ENCODE measurements around the gene CD109. TPM values are rescaled to one million over a fixed set of nuclear protein-coding genes. Genes with fewer than 3 reads are reported as not detected.
"Not testable (repeated sequence)": the region's sequence is repeated elsewhere in the genome, so short reads cannot be mapped to it uniquely, and the experiment has no call there.

CD109 gene
- total RNA-seq, 2 experiments from 2014 or later, result 10.8 to 11.3 TPM

DNA sequence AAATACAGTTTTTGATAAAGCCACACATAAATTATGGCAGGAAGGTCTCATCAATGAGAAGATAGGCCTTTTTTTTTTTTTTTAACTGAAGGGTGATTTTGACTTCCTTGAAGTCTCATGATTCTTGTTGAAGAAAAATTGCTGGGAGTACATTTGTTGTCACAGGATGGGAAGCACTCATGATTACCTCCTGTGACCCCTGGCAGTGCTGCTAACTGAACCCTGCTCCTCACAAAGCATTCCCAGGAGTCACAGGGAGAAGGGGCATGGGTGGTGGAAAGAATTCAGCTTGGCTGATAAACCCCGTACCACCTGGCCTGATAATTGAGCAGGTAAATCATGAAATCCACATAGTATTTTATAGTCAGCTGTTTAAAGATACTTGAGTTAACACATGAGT lies 86.9 kb downstream of the CD109 start:
- H3K36me3 Mint-ChIP-seq (ENCODE audit: low read depth), result peaks cover 11% of the 10 kb centered on the region
- no peak overlapping the region for H3K4me3 Mint-ChIP-seq
- H3K4me1 Mint-ChIP-seq, result no peaks in the 10 kb centered on the region
- no peak overlapping the region for H3K27ac Mint-ChIP-seq
- ChIA-PET CTCF (no interaction called here), POLR2A (no interaction called here)
- no peaks in the 10 kb centered on the region for H3K27me3 Mint-ChIP-seq
- H3K9me3 Mint-ChIP-seq, result no peaks in the 10 kb centered on the region
- DNase-seq, result no peak

- no peak overlapping the region for H3K27ac Mint-ChIP-seq
- H3K36me3 Mint-ChIP-seq (ENCODE audit: low read depth), result peaks cover 12% of the 10 kb centered on the region
- H3K27me3 Mint-ChIP-seq, result no peaks in the 10 kb centered on the region
- peaks cover 3% of the 10 kb centered on the region for H3K4me1 Mint-ChIP-seq
- ChIA-PET POLR2A (no interaction called here), CTCF (interaction anchor here (1.3 kb wide), 1 partner anchor 8 kb away, joined by 4 read pairs; no protein-coding TSS in a partner anchor)
- H3K4me3 Mint-ChIP-seq, result no peak overlapping the region
- DNase-seq, result no peak
- no peaks in the 10 kb centered on the region for H3K9me3 Mint-ChIP-seq
These were observed 88.9 kb downstream of the CD109 start for GRCh38 chr6:73784726-73785505.

DNA sequence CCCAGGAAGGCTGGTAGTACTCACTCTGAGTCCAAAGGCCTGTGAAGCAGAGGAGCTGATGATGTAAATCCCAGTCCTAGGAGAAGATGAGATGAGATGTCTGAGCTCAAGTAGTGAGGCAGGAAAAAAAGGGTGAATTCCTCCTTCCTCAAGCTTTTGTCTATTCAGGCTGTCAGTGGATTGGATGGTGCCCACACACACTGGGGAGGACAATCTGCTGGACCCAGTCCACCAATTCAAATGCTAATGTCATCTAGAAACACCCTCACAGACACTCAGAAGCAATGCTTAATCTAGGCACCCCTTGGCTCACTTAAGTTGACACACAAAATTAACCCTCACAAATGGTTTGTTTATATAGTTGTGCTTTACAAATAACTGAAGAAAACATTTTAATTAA lies 94.6 kb downstream of the CD109 start:
- no peak overlapping the region for H3K4me3 Mint-ChIP-seq
- ChIA-PET POLR2A (no interaction called here), CTCF (interaction anchor here (1.3 kb wide), 1 partner anchor 17 kb away, joined by 4 read pairs; no protein-coding TSS in a partner anchor)
- no peaks in the 10 kb centered on the region for H3K27me3 Mint-ChIP-seq
- no peaks in the 10 kb centered on the region for H3K9me3 Mint-ChIP-seq
- peaks cover 9% of the 10 kb centered on the region for H3K36me3 Mint-ChIP-seq (ENCODE audit: low read depth)
- no peak for DNase-seq
- peaks cover 3% of the 10 kb centered on the region for H3K4me1 Mint-ChIP-seq
- H3K27ac Mint-ChIP-seq, result no peak overlapping the region

- H3K4me3 Mint-ChIP-seq, result no peak overlapping the region
- H3K9me3 Mint-ChIP-seq, result no peaks in the 10 kb centered on the region
- peaks cover 9% of the 10 kb centered on the region for H3K36me3 Mint-ChIP-seq (ENCODE audit: low read depth)
- POLR2A ChIA-PET, result no interaction called here
- CTCF ChIA-PET, result interaction anchor here (1.3 kb wide), 1 partner anchor 16 kb away, joined by 4 read pairs; no protein-coding TSS in a partner anchor
- peaks cover 3% of the 10 kb centered on the region for H3K4me1 Mint-ChIP-seq
- no peak overlapping the region for H3K27ac Mint-ChIP-seq
- H3K27me3 Mint-ChIP-seq, result no peaks in the 10 kb centered on the region
- no peak for DNase-seq
These were observed 95.3 kb downstream of the CD109 start for GRCh38 chr6:73791336-73791735.

DNA sequence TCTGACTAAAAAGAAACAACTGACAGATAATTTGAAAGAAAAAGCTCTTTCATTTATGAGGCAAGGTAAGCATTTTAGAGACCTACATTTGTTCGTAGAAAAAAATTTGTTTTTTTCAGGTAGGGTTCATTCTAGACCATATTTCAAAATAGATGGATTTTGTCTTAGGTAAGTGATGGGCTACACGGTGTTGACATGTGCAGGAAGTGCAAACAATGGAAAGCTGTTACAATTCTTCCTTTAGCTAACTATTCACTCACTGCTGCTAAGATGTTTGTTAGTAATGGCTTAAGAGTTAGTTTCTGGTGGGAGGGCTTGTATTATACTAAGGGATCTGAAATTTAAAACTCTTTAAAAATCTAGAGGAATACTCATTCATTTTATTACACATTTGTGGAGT lies 96.7 kb downstream of the CD109 start:
- no peaks in the 10 kb centered on the region for H3K9me3 Mint-ChIP-seq
- ChIA-PET CTCF (interaction anchor here (1.6 kb wide), 1 partner anchor 8 kb away, joined by 4 read pairs; no protein-coding TSS in a partner anchor), POLR2A (no interaction called here)
- no peak overlapping the region for H3K27ac Mint-ChIP-seq
- peaks cover 3% of the 10 kb centered on the region for H3K4me1 Mint-ChIP-seq
- no peak overlapping the region for H3K4me3 Mint-ChIP-seq
- DNase-seq, result no peak
- peaks cover 5% of the 10 kb centered on the region for H3K36me3 Mint-ChIP-seq (ENCODE audit: low read depth)
- H3K27me3 Mint-ChIP-seq, result no peaks in the 10 kb centered on the region

DNA sequence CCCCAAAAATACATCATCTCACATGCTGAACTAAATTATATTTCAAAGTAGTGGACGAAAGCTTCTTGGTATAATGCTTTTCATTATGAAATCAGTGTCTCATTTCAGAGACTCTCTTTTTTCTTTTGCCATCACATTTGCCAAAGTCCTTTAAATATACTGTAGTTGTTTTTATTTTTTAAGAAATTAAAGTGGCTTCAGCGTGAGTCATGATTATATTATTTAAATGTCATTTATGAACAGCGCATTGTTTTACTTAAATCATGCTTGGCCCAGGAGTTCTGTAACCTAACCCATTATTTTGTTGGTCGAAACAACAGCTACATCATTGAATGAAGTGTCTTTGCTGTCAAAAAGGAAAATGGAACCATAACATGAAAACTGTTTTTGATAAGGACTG lies 100.9 kb downstream of the CD109 start:
- no peaks in the 10 kb centered on the region for H3K27me3 Mint-ChIP-seq
- POLR2A ChIA-PET, result no interaction called here
- H3K4me3 Mint-ChIP-seq, result no peak overlapping the region
- H3K27ac Mint-ChIP-seq, result no peak overlapping the region
- DNase-seq, result no peak
- H3K4me1 Mint-ChIP-seq, result no peaks in the 10 kb centered on the region
- H3K36me3 Mint-ChIP-seq (ENCODE audit: low read depth), result peaks cover 7% of the 10 kb centered on the region
- CTCF ChIA-PET, result interaction anchor here (0.8 to 1.5 kb wide), 2 partner anchors 49 to 108 kb away, joined by 3 read pairs; no protein-coding TSS in a partner anchor
- H3K9me3 Mint-ChIP-seq, result no peaks in the 10 kb centered on the region

GRCh38 chr6:73797861-73798260 lies 101.9 kb downstream of the CD109 start:
- Mint-ChIP-seq H3K4me1 (no peaks in the 10 kb centered on the region), H3K27me3 (no peaks in the 10 kb centered on the region), H3K27ac (no peak overlapping the region), H3K4me3 (no peak overlapping the region), H3K9me3 (no peaks in the 10 kb centered on the region), H3K36me3 (ENCODE audit: low read depth) (peaks cover 7% of the 10 kb centered on the region)
- ChIA-PET CTCF (interaction anchor here (0.6 kb wide), 1 partner anchor 13 kb away, joined by 3 read pairs; no protein-coding TSS in a partner anchor), POLR2A (no interaction called here)
- DNase-seq, result no peak

DNA sequence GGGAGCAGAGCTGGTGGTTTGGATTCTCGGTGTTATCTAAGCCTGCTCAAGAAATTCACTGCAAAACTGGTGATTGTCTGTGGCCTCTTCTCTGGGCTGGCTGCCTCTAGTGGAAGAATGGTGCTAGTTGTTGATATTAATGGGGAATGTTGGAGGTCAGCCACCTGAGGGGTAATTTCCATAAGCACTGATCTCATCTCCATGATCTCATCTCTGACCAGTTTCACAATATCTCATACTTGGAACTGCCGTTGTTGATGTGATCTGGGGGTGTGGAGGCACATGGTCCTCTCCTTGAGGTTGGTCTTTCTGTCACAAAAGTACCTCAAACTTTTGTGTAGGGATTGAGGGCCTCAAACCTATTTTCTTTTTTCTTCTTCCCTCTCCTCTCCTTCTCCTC lies 102.6 kb downstream of the CD109 start:
- no peaks in the 10 kb centered on the region for H3K9me3 Mint-ChIP-seq
- ChIA-PET POLR2A (no interaction called here), CTCF (no interaction called here)
- peaks cover 7% of the 10 kb centered on the region for H3K36me3 Mint-ChIP-seq (ENCODE audit: low read depth)
- H3K4me3 Mint-ChIP-seq, result no peak overlapping the region
- H3K4me1 Mint-ChIP-seq, result no peaks in the 10 kb centered on the region
- H3K27ac Mint-ChIP-seq, result no peak overlapping the region
- no peak for DNase-seq
- H3K27me3 Mint-ChIP-seq, result no peaks in the 10 kb centered on the region

- H3K36me3 Mint-ChIP-seq (ENCODE audit: low read depth), result peaks cover 14% of the 10 kb centered on the region
- POLR2A ChIA-PET, result no interaction called here
- no peaks in the 10 kb centered on the region for H3K27me3 Mint-ChIP-seq
- no peaks in the 10 kb centered on the region for H3K9me3 Mint-ChIP-seq
- CTCF ChIA-PET, result interaction anchor here (0.7 kb wide), 1 partner anchor 112 kb away, joined by 3 read pairs; no protein-coding TSS in a partner anchor
- DNase-seq, result no peak
- no peak overlapping the region for H3K27ac Mint-ChIP-seq
- H3K4me3 Mint-ChIP-seq, result no peak overlapping the region
- H3K4me1 Mint-ChIP-seq, result no peaks in the 10 kb centered on the region
These were observed 105.0 kb downstream of the CD109 start for GRCh38 chr6:73800997-73801396.

GRCh38 chr6:73801652-73802268 lies 105.8 kb downstream of the CD109 start:
- no peak overlapping the region for H3K27ac Mint-ChIP-seq
- H3K4me1 Mint-ChIP-seq, result no peaks in the 10 kb centered on the region
- peaks cover 14% of the 10 kb centered on the region for H3K36me3 Mint-ChIP-seq (ENCODE audit: low read depth)
- H3K27me3 Mint-ChIP-seq, result no peaks in the 10 kb centered on the region
- ChIA-PET CTCF (no interaction called here), POLR2A (no interaction called here)
- no peak for DNase-seq
- no peaks in the 10 kb centered on the region for H3K9me3 Mint-ChIP-seq
- H3K4me3 Mint-ChIP-seq, result no peak overlapping the region

DNA sequence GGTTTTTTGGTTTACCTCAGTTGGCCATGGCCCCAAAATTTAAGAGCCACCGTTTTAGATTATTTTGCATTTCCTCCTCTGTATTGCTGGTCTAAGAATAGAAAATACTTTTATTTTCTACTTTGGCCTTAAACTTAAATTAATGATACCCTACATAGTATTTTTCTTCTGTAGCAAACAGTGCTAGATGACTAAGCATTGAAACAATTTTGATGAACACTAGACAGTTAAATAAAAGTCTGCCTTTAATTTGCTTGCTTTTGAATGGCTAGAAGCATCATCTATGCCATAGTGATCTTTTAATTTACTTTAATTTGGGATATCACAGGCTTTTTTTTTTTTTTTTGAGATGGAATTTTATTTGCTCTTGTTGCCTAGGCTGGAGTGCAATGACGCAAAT lies 106.4 kb downstream of the CD109 start:
- Mint-ChIP-seq H3K4me1 (no peaks in the 10 kb centered on the region), H3K4me3 (no peak overlapping the region), H3K27ac (no peak overlapping the region), H3K36me3 (ENCODE audit: low read depth) (peaks cover 14% of the 10 kb centered on the region), H3K9me3 (no peaks in the 10 kb centered on the region), H3K27me3 (no peaks in the 10 kb centered on the region)
- no peak for DNase-seq
- POLR2A ChIA-PET, result no interaction called here
- CTCF ChIA-PET, result no interaction called here

DNA sequence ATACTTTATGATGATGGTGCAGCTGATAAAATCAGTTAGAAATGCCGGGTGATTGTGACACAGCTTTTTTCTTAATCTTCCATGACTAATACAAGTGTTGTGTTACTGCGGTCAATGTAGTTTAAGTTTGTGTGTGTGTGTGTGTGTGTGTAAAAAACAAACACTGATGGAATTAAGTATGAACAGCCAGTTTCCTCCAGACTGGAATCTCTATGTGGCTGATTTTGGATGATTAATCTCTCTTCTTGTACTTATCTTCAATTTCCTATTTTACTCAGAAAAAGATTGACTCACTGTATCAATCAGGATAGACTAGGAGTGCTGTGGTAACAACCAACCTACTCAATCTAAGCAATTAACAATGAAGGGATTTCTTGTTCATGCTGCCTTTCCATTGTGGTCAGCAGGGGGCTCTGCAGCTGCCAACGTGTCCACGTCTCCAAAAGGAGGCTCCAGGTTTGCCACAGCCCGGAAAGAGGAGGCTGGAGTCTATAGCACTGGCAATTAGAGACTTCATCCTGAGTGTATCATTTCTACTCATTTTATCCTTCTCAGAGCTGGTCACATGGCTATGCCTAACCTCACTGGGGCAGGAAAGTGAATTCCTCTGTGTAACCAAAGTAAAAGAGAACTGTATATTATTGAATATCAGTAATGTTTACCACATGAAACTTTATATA lies 107.7 kb downstream of the CD109 start:
- DNase-seq, result no peak
- POLR2A ChIA-PET, result no interaction called here
- Mint-ChIP-seq H3K27ac (no peak overlapping the region), H3K9me3 (no peaks in the 10 kb centered on the region), H3K27me3 (no peaks in the 10 kb centered on the region), H3K4me1 (no peaks in the 10 kb centered on the region), H3K4me3 (no peak overlapping the region), H3K36me3 (ENCODE audit: low read depth) (peaks cover 14% of the 10 kb centered on the region)
- CTCF ChIA-PET, result interaction anchor here (0.6 to 1.5 kb wide), 2 partner anchors 65 to 99 kb away, joined by 3 read pairs; no protein-coding TSS in a partner anchor

DNA sequence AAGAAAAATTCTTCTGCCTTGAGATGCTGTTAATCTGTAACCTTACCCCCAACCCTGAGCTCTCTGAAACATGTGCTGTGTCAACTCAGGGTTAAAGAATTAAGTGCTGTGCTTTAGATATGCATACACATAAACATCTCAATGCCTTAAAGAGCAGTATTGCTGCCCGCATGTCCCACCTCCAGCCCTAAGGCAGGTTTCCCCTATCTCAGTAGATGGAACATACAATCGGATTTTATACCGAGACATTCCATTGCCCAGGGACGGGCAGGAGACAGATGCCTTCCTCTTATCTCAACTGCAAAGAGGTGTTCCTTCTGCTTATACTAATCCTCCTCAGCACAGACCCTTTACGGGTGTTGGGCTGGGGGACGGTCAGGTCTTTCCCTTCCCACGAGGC lies 109.2 kb downstream of the CD109 start:
- H3K4me3 Mint-ChIP-seq; H3K27ac Mint-ChIP-seq; POLR2A ChIA-PET; DNase-seq; H3K36me3 Mint-ChIP-seq (ENCODE audit: low read depth); H3K27me3 Mint-ChIP-seq; H3K4me1 Mint-ChIP-seq; H3K9me3 Mint-ChIP-seq: not testable (repeated sequence)
- CTCF ChIA-PET, result interaction anchor here (1.5 kb wide), 1 partner anchor 100 kb away, joined by 3 read pairs; no protein-coding TSS in a partner anchor

Measured in activated CD4-positive, alpha-beta T cell treated with anti-CD3 and anti-CD28 coated beads, Interleukin-2, amount 10 ng/mL, durations not matched to agents 7 days and 5 days (primary cell).